H1 (cell line): Measurements from ENCODE around the gene SMAGP. TPM values are rescaled to one million over a fixed set of nuclear protein-coding genes. Genes with fewer than 3 reads are reported as not detected.

Source experiments
- CTCF ChIA-PET: fragments of 300-600 bp; sonication (Branson Sonifier 250); formaldehyde crosslinking; loops from one replicate; lab custom pipeline; 2021; ENCODE audit not compliant: partially characterized antibody; lab: Charles Lee
- POLR2A ChIA-PET: fragments of 300-600 bp; sonication (Branson Sonifier 250); formaldehyde crosslinking; loops from one replicate; lab custom pipeline; 2021; ENCODE audit warnings: inconsistent platforms; ENCODE audit not compliant: partially characterized antibody; lab: Charles Lee
- DNase-seq, 2 experiments: peaks; one replicate each; pipeline versions ENCODE4 v3.0.0 to v3.0.0-alpha.2; 2010 to 2022; ENCODE audit warnings: low spot score in 2 of 2, low read depth in 1 of 2, mixed read lengths in 1 of 2
- FAIRE-seq: peaks from 2 replicates; lab custom pipeline; 2011; peaks lifted over from hg19 to GRCh38; lab: Jason Lieb, UNC
- H2AFZ ChIP-seq: 2 replicates; pipeline ENCODE4 v1.8.1; 2012; ENCODE audit warnings: low read length, inconsistent platforms
- H2AK5ac ChIP-seq: 2 replicates; pipeline ENCODE4 v1.6.1; 2013; ENCODE audit warnings: low read depth, low read length
- H2BK120ac ChIP-seq: replicated peaks from 2 replicates; pipeline ENCODE3; 2013; ENCODE audit warnings: low read depth, low read length, inconsistent platforms
- H2BK12ac ChIP-seq: 2 replicates; pipeline ENCODE4 v1.6.1; 2013; ENCODE audit warnings: low read depth, low read length
- H2BK15ac ChIP-seq: 2 replicates; pipeline ENCODE4 v1.6.1; 2013; ENCODE audit warnings: low read length
- H2BK20ac ChIP-seq: 2 replicates; pipeline ENCODE4 v1.6.1; 2013; ENCODE audit warnings: low read length
- H2BK5ac ChIP-seq: 2 replicates; pipeline ENCODE4 v1.6.1; 2013; ENCODE audit warnings: low read depth, low read length
- H3K14ac ChIP-seq: 2 replicates; pipeline ENCODE4 v1.6.1; 2013; ENCODE audit warnings: inconsistent platforms; ENCODE audit not compliant: insufficient read length
- H3K18ac ChIP-seq: 2 replicates; pipeline ENCODE4 v1.6.1; 2013; ENCODE audit warnings: low read length; ENCODE audit errors: extremely low read depth
- H3K23ac ChIP-seq: 2 replicates; pipeline ENCODE4 v1.6.1; 2013; ENCODE audit warnings: inconsistent platforms; ENCODE audit not compliant: insufficient read length
- H3K23me2 ChIP-seq: 2 replicates; pipeline ENCODE4 v1.6.1; 2013; ENCODE audit warnings: low read depth, low read length
- H3K27ac ChIP-seq: 2 replicates; pipeline ENCODE4 v1.6.1; 2011; ENCODE audit warnings: low read depth, low read length, inconsistent platforms
- H3K27me3 ChIP-seq, 4 experiments: replicated peaks in 1 of 4; 1 replicate in 1 of 4; 2 replicates in 3 of 4; pipeline versions ENCODE4 v1.6.1 to v1.8.1; 2011 to 2013; ENCODE audit warnings: low read length in 3 of 4, mild to moderate bottlenecking in 3 of 4, inconsistent platforms in 2 of 4, mixed read lengths in 2 of 4, moderate library complexity in 1 of 4; ENCODE audit not compliant: control insufficient read depth in 3 of 4, insufficient read depth in 3 of 4; ENCODE audit errors: extremely low read depth in 1 of 4
- H3K36me3 ChIP-seq, 4 experiments: 2 replicates each; pipeline versions ENCODE4 v1.6.1 to v1.8.1; 2011 to 2013; ENCODE audit warnings: mild to moderate bottlenecking in 4 of 4, low read length in 3 of 4, moderate library complexity in 2 of 4, control low read depth in 1 of 4, inconsistent platforms in 1 of 4; ENCODE audit not compliant: insufficient read depth in 4 of 4, control insufficient read depth in 2 of 4
- H3K4ac ChIP-seq: replicated peaks from 2 replicates; pipeline ENCODE3; 2013; ENCODE audit warnings: low read length, low read depth, mixed read lengths, inconsistent platforms; ENCODE audit not compliant: insufficient read length
- H3K4me1 ChIP-seq, 4 experiments: replicated peaks in 1 of 4; 1 replicate in 1 of 4; 2 replicates in 3 of 4; pipeline versions ENCODE4 v1.6.1 to v1.8.1; 2011 to 2013; ENCODE audit warnings: low read length in 3 of 4, inconsistent platforms in 2 of 4, mixed read lengths in 1 of 4; ENCODE audit not compliant: insufficient read depth in 4 of 4, control insufficient read depth in 3 of 4
- H3K4me2 ChIP-seq, 2 experiments: 2 replicates each; pipeline versions ENCODE4 v1.6.1 to v1.8.1; 2011 to 2013; ENCODE audit warnings: low read depth in 2 of 2, low read length in 2 of 2, control low read depth in 1 of 2, inconsistent platforms in 1 of 2, mild to moderate bottlenecking in 1 of 2; ENCODE audit not compliant: insufficient read depth in 1 of 2
- H3K4me3 ChIP-seq, 4 experiments: fragments of 200-600, 300-600 bp in 1 of 4; sonication (generic), shearing (Covaris generic), sonication (Bioruptor Twin) in 1 of 4; 2 replicates each; pipeline versions ENCODE4 v1.5.1 to v1.8.1; 2011 to 2016; ENCODE audit warnings: low read length in 4 of 4, low read depth in 3 of 4, control low read depth in 2 of 4, inconsistent platforms in 2 of 4, mild to moderate bottlenecking in 2 of 4, mixed read lengths in 1 of 4, moderate library complexity in 1 of 4; ENCODE audit not compliant: insufficient read depth in 2 of 4; ENCODE audit errors: extremely low read depth in 1 of 4
- H3K56ac ChIP-seq: replicated peaks from 2 replicates; pipeline ENCODE3; 2013; ENCODE audit warnings: low read depth, mild to moderate bottlenecking, mixed read lengths, low read length, inconsistent platforms; ENCODE audit not compliant: insufficient read length
- H3K79me1 ChIP-seq: 2 replicates; pipeline ENCODE4 v1.6.1; 2013; ENCODE audit warnings: low read depth, low read length, control low read depth
- H3K79me2 ChIP-seq, 2 experiments: 2 replicates each; pipeline versions ENCODE4 v1.6.1 to v1.8.1; 2012 to 2013; ENCODE audit warnings: low read length in 2 of 2, mild to moderate bottlenecking in 2 of 2, inconsistent platforms in 1 of 2; ENCODE audit not compliant: insufficient read depth in 2 of 2, control insufficient read depth in 1 of 2
- H3K9ac ChIP-seq, 4 experiments: replicated peaks in 1 of 4; 1 replicate in 1 of 4; 2 replicates in 3 of 4; pipeline versions ENCODE4 v1.6.1 to v1.8.1; 2011 to 2013; ENCODE audit warnings: low read depth in 3 of 4, low read length in 3 of 4, control low read depth in 2 of 4, mild to moderate bottlenecking in 2 of 4, moderate library complexity in 2 of 4, inconsistent platforms in 1 of 4; ENCODE audit errors: extremely low read depth in 1 of 4
- H3K9me3 ChIP-seq, 2 experiments: 2 replicates each; pipeline versions ENCODE4 v1.6.1 to v1.8.1; 2012 to 2013; ENCODE audit warnings: mild to moderate bottlenecking in 2 of 2, moderate library complexity in 2 of 2, control low read depth in 1 of 2, inconsistent platforms in 1 of 2, low read depth in 1 of 2, low read length in 1 of 2, mixed read lengths in 1 of 2; ENCODE audit not compliant: insufficient read depth in 2 of 2
- H4K20me1 ChIP-seq, 2 experiments: replicated peaks in 1 of 2; 2 replicates each; pipeline versions ENCODE3 to v1.8.1; 2011 to 2013; ENCODE audit warnings: inconsistent platforms in 2 of 2, low read length in 2 of 2, mild to moderate bottlenecking in 1 of 2; ENCODE audit not compliant: insufficient read depth in 2 of 2, control insufficient read depth in 1 of 2
- H4K5ac ChIP-seq: 2 replicates; pipeline ENCODE4 v1.6.1; 2013; ENCODE audit warnings: low read length, low read depth, mixed read lengths, inconsistent platforms; ENCODE audit not compliant: insufficient read length
- H4K8ac ChIP-seq: 2 replicates; pipeline ENCODE4 v1.8.0; 2013; ENCODE audit warnings: mild to moderate bottlenecking, moderate library complexity, low read length, inconsistent platforms; ENCODE audit not compliant: insufficient read depth; ENCODE audit errors: extremely low read depth
- H4K91ac ChIP-seq: replicated peaks from 2 replicates; pipeline ENCODE3; 2013; ENCODE audit warnings: low read length, mixed read lengths, inconsistent platforms; ENCODE audit not compliant: insufficient read length
- BRCA1 ChIP-seq: IDR thresholded peaks from 2 replicates; pipeline ENCODE4 v1.6.1; 2012; ENCODE audit warnings: low read depth, low read length, improper control_type of control experiment
- CEBPB ChIP-seq: IDR thresholded peaks from 2 replicates; pipeline ENCODE4 v1.6.1; 2012; ENCODE audit warnings: low read depth, low read length
- CHD1 ChIP-seq: IDR thresholded peaks from 2 replicates; pipeline ENCODE4 v1.6.1; 2012; ENCODE audit warnings: low read depth, low read length, improper control_type of control experiment
- CHD2 ChIP-seq: IDR thresholded peaks from 2 replicates; pipeline ENCODE4 v1.6.1; 2012; ENCODE audit warnings: low read length, improper control_type of control experiment
- CTBP2 ChIP-seq: IDR thresholded peaks from 2 replicates; pipeline ENCODE4 v1.7.0; 2011; ENCODE audit warnings: borderline replicate concordance, mild to moderate bottlenecking, moderate library complexity, mixed read lengths, low read length; ENCODE audit not compliant: insufficient read depth, insufficient read length
- JUN ChIP-seq: IDR thresholded peaks from 2 replicates; pipeline ENCODE4 v1.6.1; 2011; ENCODE audit warnings: low read depth, mild to moderate bottlenecking, improper control_type of control experiment, low read length
- MAFK ChIP-seq: IDR thresholded peaks from 2 replicates; pipeline ENCODE4 v1.6.1; 2012; ENCODE audit warnings: low read depth, mild to moderate bottlenecking, improper control_type of control experiment, low read length
- PHF8 ChIP-seq: fragments of 200-600 bp; sonication (generic); conservative IDR thresholded peaks from 2 replicates; pipeline ENCODE4 v1.7.1; 2012; ENCODE audit warnings: low read depth, mild to moderate bottlenecking, inconsistent platforms, low read length, moderate library complexity
- RBBP5 ChIP-seq: IDR thresholded peaks from 2 replicates; pipeline ENCODE4 v1.7.1; 2012; ENCODE audit warnings: low read depth, mild to moderate bottlenecking, inconsistent platforms, low read length, moderate library complexity, borderline replicate concordance
- SIRT6 ChIP-seq: IDR thresholded peaks from one replicate; pipeline ENCODE4 v1.7.1; 2012; ENCODE audit warnings: low read length, inconsistent platforms
- SIX5 ChIP-seq: IDR thresholded peaks from 2 replicates; pipeline ENCODE4 v1.6.1; 2011; ENCODE audit warnings: mild to moderate bottlenecking, low read depth, low read length
- SRF ChIP-seq: IDR thresholded peaks from 2 replicates; pipeline ENCODE4 v1.6.1; 2011; ENCODE audit warnings: mild to moderate bottlenecking, low read depth, low read length, moderate library complexity
- TEAD4 ChIP-seq: IDR thresholded peaks from 2 replicates; pipeline ENCODE4 v1.6.1; 2012; ENCODE audit warnings: low read depth, low read length, inconsistent platforms, mixed read lengths
- USF2 ChIP-seq: IDR thresholded peaks from 2 replicates; pipeline ENCODE4 v1.6.1; 2011; ENCODE audit warnings: low read length, improper control_type of control experiment
- WGBS, 2 experiments: shearing (Covaris generic) in 1 of 2; methylation state at CpG; one replicate each; pipeline versions ENCODE4 v1.1.6 to v1.1.7; 2013 to 2015; ENCODE audit warnings: low lambda C conversion rate in 2 of 2, mixed read lengths in 2 of 2, inconsistent platforms in 1 of 2, low coverage in 1 of 2, missing lambda C conversion rate in 1 of 2; ENCODE audit not compliant: insufficient replicate concordance in 2 of 2, insufficient coverage in 1 of 2, insufficient read length in 1 of 2; ENCODE audit errors: extremely low coverage in 1 of 2, missing lambda C conversion rate in 1 of 2; 5-methylcytosine and 5-hydroxymethylcytosine counted together
- polyA plus RNA-seq, 7 experiments: library from polyadenylated mRNA; depleted of rRNA in 3 of 7; stranded (reverse) in 5 of 7; unstranded in 2 of 7; fragments of >200 nt in 5 of 7; fragments of 200-250 nt in 2 of 7; gene quantifications; 1 replicate in 5 of 7; 2 replicates in 1 of 7; 4 replicates in 1 of 7; pipeline versions ENCODE4 v1.2.1 to v1.2.3, GENCODE V29; 2011 to 2013; ENCODE audit warnings: missing spikeins in 2 of 7, mixed read lengths in 2 of 7
- total RNA-seq: library from RNA; stranded (reverse); fragmentation: NEBNext Ultra II Directional; extraction: Animal tissue kit (Norgen Biotek cat#: 25700); gene quantifications from 2 replicates; pipeline ENCODE4 v1.2.1, GENCODE V29; 2021

SMAGP gene
- total and polyA plus RNA-seq, 2 of the 8 experiments (the other 6 are each of a cell fraction or from before 2014, with no cell fraction given) = 9.4 to 12.7 TPM

GRCh38 chr12:51202718-51203117 lies 67.5 kb downstream of the SMAGP start:
- H2BK120ac ChIP-seq = no peak overlapping the region
- H3K23ac ChIP-seq = no peak overlapping the region
- 88% methylated on average over 5 of the region's 5 CpGs; no CpG with 5 or more reads in 1 of the 2 experiments for WGBS, 2 experiments
- no peaks in the 10 kb centered on the region for H3K36me3 ChIP-seq
- H2BK20ac ChIP-seq = no peak overlapping the region
- no peak overlapping the region for H3K27ac ChIP-seq
- H3K18ac ChIP-seq = no peak overlapping the region
- no peak overlapping the region for H4K91ac ChIP-seq
- no peak for TF ChIP-seq SIRT6
- no peak for TF ChIP-seq CTBP2
- TF ChIP-seq USF2 = no peak
- TF ChIP-seq CHD2 = no peak
- TF ChIP-seq TEAD4 = no peak
- TF ChIP-seq MAFK = no peak
- no peak for TF ChIP-seq BRCA1
- TF ChIP-seq PHF8 = no peak
- TF ChIP-seq SRF = no peak
- no peak for TF ChIP-seq SIX5
- no peak for TF ChIP-seq CEBPB
- TF ChIP-seq RBBP5 = no peak
- no peak for TF ChIP-seq JUN
- no peak for TF ChIP-seq CHD1
- no peak overlapping the region for H3K9ac ChIP-seq
- no peak overlapping the region for H2AFZ ChIP-seq
- no peaks in the 10 kb centered on the region for H3K79me2 ChIP-seq
- no peaks in the 10 kb centered on the region for H3K9me3 ChIP-seq
- no peaks in the 10 kb centered on the region; a peak in 1 of 7 replicates for H3K27me3 ChIP-seq
- no peaks in the 10 kb centered on the region for H3K23me2 ChIP-seq
- ChIA-PET CTCF (no interaction called here), POLR2A (interaction anchor here (1.3 kb wide), 1 partner anchor 14 kb away, joined by 3 read pairs; no protein-coding TSS in a partner anchor)
- H4K5ac ChIP-seq = no peak overlapping the region
- FAIRE-seq (no peak), DNase-seq (no peak)
- no peak overlapping the region for H2BK15ac ChIP-seq
- H4K20me1 ChIP-seq = no peaks in the 10 kb centered on the region
- H3K56ac ChIP-seq = no peak overlapping the region
- no peak overlapping the region for H3K4me2 ChIP-seq
- no peaks in the 10 kb centered on the region for H3K4me1 ChIP-seq
- H3K14ac ChIP-seq = no peak overlapping the region
- H2BK5ac ChIP-seq = no peak overlapping the region
- H3K4ac ChIP-seq = no peak overlapping the region
- no peak overlapping the region for H3K4me3 ChIP-seq
- H3K79me1 ChIP-seq = no peaks in the 10 kb centered on the region
- no peak overlapping the region for H4K8ac ChIP-seq
- no peak overlapping the region for H2BK12ac ChIP-seq
- no peak overlapping the region for H2AK5ac ChIP-seq
